GM12878 (cell line): Measurements from ENCODE around the gene B4GALT1. TPM values are rescaled to one million over a fixed set of nuclear protein-coding genes. Genes with fewer than 3 reads are reported as not detected.

ENCODE experiments used
- ATAC-seq: fragments of 200-7000 bp; cut with Tn5 transposase; 3 replicates; pipeline ENCODE4 v1.9.1; 2020; ENCODE audit warnings: mild to moderate bottlenecking, moderate library complexity
- BruUV-seq: library from RNA; stranded (reverse); fragments of 400-500 nt; replicated peaks from 2 replicates; lab custom pipeline; 2021; lab: Mats Ljungman, UMichigan
- CTCF ChIA-PET: fragments of 300-600 bp; sonication (Branson Sonifier 250); formaldehyde crosslinking; extraction: SDS; loops from one replicate; lab custom pipeline; 2021; ENCODE audit warnings: inconsistent platforms; lab: Yijun Ruan, JAX
- POLR2A ChIA-PET: fragments of 350-600 bp; formaldehyde crosslinking; extraction: SDS; loops from one replicate; lab custom pipeline; 2021; ENCODE audit warnings: inconsistent platforms; lab: Charles Lee
- RAD21 ChIA-PET: fragments of 300-600 bp; sonication (Branson Sonifier 250); formaldehyde crosslinking; loops from one replicate; lab custom pipeline; 2023; ENCODE audit warnings: antibody characterized with exemption; ENCODE audit not compliant: unreplicated experiment; lab: Charles Lee
- SMC1A ChIA-PET: fragments of 300-600 bp; sonication (Branson Sonifier 250); formaldehyde crosslinking; loops from one replicate; lab custom pipeline; 2023; ENCODE audit not compliant: unreplicated experiment, uncharacterized antibody; lab: Charles Lee
- DNase-seq: peaks from one replicate; pipeline ENCODE4 v3.0.0-alpha.2; 2011; ENCODE audit warnings: low read depth, low spot score
- FAIRE-seq: peaks from 3 replicates; lab custom pipeline; 2011; peaks lifted over from hg19 to GRCh38; lab: Jason Lieb, UNC
- H2AFZ ChIP-seq: 2 replicates; pipeline ENCODE4 v1.6.0; 2011; ENCODE audit warnings: low read depth, low read length, control low read depth; ENCODE audit not compliant: control insufficient read depth
- H3K27ac ChIP-seq: 2 replicates; pipeline ENCODE4 v1.5.1; 2011; ENCODE audit warnings: control low read depth; ENCODE audit not compliant: control insufficient read depth, insufficient read depth
- H3K27me3 ChIP-seq, 2 experiments: replicated peaks in 1 of 2; 2 replicates each; pipeline versions ENCODE4 v1.6.0 to v1.6.1; 2011; ENCODE audit warnings: low read length in 1 of 2; ENCODE audit not compliant: control insufficient read depth in 2 of 2, insufficient read depth in 2 of 2
- H3K36me3 ChIP-seq, 2 experiments: 2 replicates each; pipeline ENCODE4 v1.5.1; 2011; ENCODE audit warnings: low read length in 1 of 2; ENCODE audit not compliant: control insufficient read depth in 2 of 2, insufficient read depth in 2 of 2
- H3K4me1 ChIP-seq: 2 replicates; pipeline ENCODE4 v1.6.1; 2011; ENCODE audit warnings: mild to moderate bottlenecking, low read length, moderate library complexity, mixed read lengths; ENCODE audit not compliant: control insufficient read depth, insufficient read depth
- H3K4me2 ChIP-seq: 2 replicates; pipeline ENCODE4 v1.6.0; 2011; ENCODE audit warnings: control low read depth; ENCODE audit not compliant: control insufficient read depth, insufficient read depth
- H3K4me3 ChIP-seq: fragments of 200-600 bp; sonication (generic); 2 replicates; pipeline ENCODE4 v1.5.1; 2016
- H3K79me2 ChIP-seq: 2 replicates; pipeline ENCODE4 v1.6.0; 2011; ENCODE audit warnings: low read length; ENCODE audit not compliant: control insufficient read depth, insufficient read depth
- H3K9ac ChIP-seq: 2 replicates; pipeline ENCODE4 v1.8.0; 2011; ENCODE audit warnings: low read length, control low read depth, mixed read lengths; ENCODE audit not compliant: control insufficient read depth, insufficient read depth
- H3K9me3 ChIP-seq: replicated peaks from 3 replicates; pipeline ENCODE4 v1.5.1; 2011; ENCODE audit warnings: mild to moderate bottlenecking, low read length; ENCODE audit not compliant: control insufficient read depth, insufficient read depth
- H4K20me1 ChIP-seq: 2 replicates; pipeline ENCODE4 v1.6.0; 2011; ENCODE audit not compliant: control insufficient read depth, insufficient read depth
- IKZF2 ChIP-seq, 2 experiments: fragments of 450-650 bp; IDR thresholded peaks; 2 replicates each; pipeline ENCODE4 v1.6.1; 2017; ENCODE audit warnings: mild to moderate bottlenecking in 2 of 2, moderate library complexity in 2 of 2
- NR2C2 ChIP-seq: IDR thresholded peaks from 2 replicates; pipeline ENCODE4 v1.6.1; 2011; ENCODE audit warnings: borderline replicate concordance, low read depth; ENCODE audit not compliant: control insufficient read depth, insufficient read length
- RAD21 ChIP-seq: IDR thresholded peaks from 2 replicates; pipeline ENCODE4 v1.6.1; 2011; ENCODE audit warnings: mild to moderate bottlenecking, low read depth, low read length, moderate library complexity; ENCODE audit not compliant: insufficient read depth
- TCF7 ChIP-seq: IDR thresholded peaks from 2 replicates; pipeline ENCODE4 v1.6.1; 2014; ENCODE audit warnings: antibody characterized with exemption, borderline replicate concordance
- WGBS: methylation state at CpG from one replicate; pipeline ENCODE4 v1.1.6; 2016; ENCODE audit warnings: low lambda C conversion rate; ENCODE audit not compliant: insufficient replicate concordance, insufficient coverage; ENCODE audit errors: missing lambda C conversion rate; 5-methylcytosine and 5-hydroxymethylcytosine counted together
- in situ Hi-C: fragments of 300-500 bp; cut with MboI; formaldehyde crosslinking; loops from 9 replicates; pipeline ENCODE4 v1.14.3; 2018; ENCODE audit warnings: mixed read lengths
- intact Hi-C: fragments of 100-400 bp; cut with micrococcal nuclease; formaldehyde crosslinking; loops from one replicate; pipeline ENCODE4 v1.14.2; 2022; ENCODE audit not compliant: unreplicated experiment
- polyA plus RNA-seq, 11 experiments: library from polyadenylated mRNA; depleted of rRNA in 4 of 11; unstranded in 6 of 11; stranded (reverse) in 5 of 11; fragments of >200 nt; fragmentation: Nextera tagmentation in 4 of 11; fragmentation: Illumina TruSeq in 1 of 11; extraction: Ambion mirVana in 4 of 11; extraction: Trizol in 1 of 11; gene quantifications; 1 replicate in 1 of 11; 2 replicates in 10 of 11; pipeline versions ENCODE4 v1.2.1 to v1.2.3, GENCODE V29; 2011 to 2016; ENCODE audit warnings: inconsistent platforms in 2 of 11, missing spikeins in 2 of 11, low read depth in 1 of 11
- total RNA-seq, 4 experiments: library from RNA; depleted of rRNA in 3 of 4; stranded (reverse); fragments of >200 nt in 3 of 4; fragmentation: Illumina TruSeq in 1 of 4; extraction: Trizol in 1 of 4; gene quantifications; 2 replicates each; pipeline versions ENCODE4 v1.2.1 to v1.2.3, GENCODE V29; 2013 to 2021

Gene B4GALT1
- total and polyA plus RNA-seq, 10 of the 15 experiments (the other 5 are each of a cell fraction or from before 2014, with no cell fraction given) = 12.7 to 79.0 (median 41.0) TPM

GRCh38 chr9:33210006-33210715 is 43.0 kb upstream of the B4GALT1 start:
- ChIA-PET RAD21 (no interaction called here), SMC1A (no interaction called here), CTCF (interaction anchor here (0.5 to 0.8 kb wide), 4 partner anchors 15 to 137 kb away, joined by 3 to 4 read pairs (median 4); no protein-coding TSS in a partner anchor), POLR2A (no interaction called here)
- no peaks in the 10 kb centered on the region for H3K36me3 ChIP-seq
- H3K4me2 ChIP-seq = no peak overlapping the region
- H2AFZ ChIP-seq = no peak overlapping the region
- DNase-seq = no peak
- WGBS = 64% methylated on average over 4 of the region's 4 CpGs
- intact Hi-C loops = no loop called here
- ATAC-seq = no peak
- H3K9ac ChIP-seq = no peak overlapping the region
- H3K4me1 ChIP-seq = no peaks in the 10 kb centered on the region
- H4K20me1 ChIP-seq = no peaks in the 10 kb centered on the region
- in situ Hi-C loops = no loop called here
- no peaks in the 10 kb centered on the region for H3K79me2 ChIP-seq
- H3K9me3 ChIP-seq = no peaks in the 10 kb centered on the region
- TF ChIP-seq NR2C2 = no peak
- TF ChIP-seq TCF7 = no peak
- BruUV-seq = no TSS peak
- no peak for FAIRE-seq
- H3K4me3 ChIP-seq = no peak overlapping the region
- no peaks in the 10 kb centered on the region; a peak in 1 of 4 replicates for H3K27me3 ChIP-seq
- no peak overlapping the region for H3K27ac ChIP-seq

GRCh38 chr9:33209394-33209793 is 42.3 kb upstream of the B4GALT1 start:
- SMC1A ChIA-PET = no interaction called here
- Histone ChIP-seq H3K4me3 (no peak overlapping the region), H4K20me1 (no peaks in the 10 kb centered on the region), H3K27me3 (no peaks in the 10 kb centered on the region; a peak in 1 of 4 replicates), H3K9me3 (no peaks in the 10 kb centered on the region), H3K79me2 (no peaks in the 10 kb centered on the region), H3K27ac (no peak overlapping the region), H3K36me3 (no peaks in the 10 kb centered on the region), H2AFZ (no peak overlapping the region), H3K9ac (no peak overlapping the region), H3K4me1 (no peaks in the 10 kb centered on the region), H3K4me2 (no peak overlapping the region)
- no peak for TF ChIP-seq RAD21
- TF ChIP-seq IKZF2 (IDR thresholded peaks at IDR 0.05) = no peak
- CTCF ChIA-PET = interaction anchor here (0.8 kb wide), 1 partner anchor 18 kb away, joined by 3 read pairs; no protein-coding TSS in a partner anchor
- 95% methylated on average over 1 of the region's 1 CpG for WGBS
- in situ Hi-C loops (no loop called here), intact Hi-C loops (no loop called here)
- ATAC-seq (no peak), DNase-seq (no peak), FAIRE-seq (no peak)
- POLR2A ChIA-PET = no interaction called here
- no TSS peak for BruUV-seq
- RAD21 ChIA-PET = no interaction called here
